ENCODE data around the gene VAMP5.
"Not testable (repeated sequence)": the region's sequence is repeated elsewhere in the genome, so short reads cannot be mapped to it uniquely, and the experiment has no call there.

VAMP5 gene, protein sequence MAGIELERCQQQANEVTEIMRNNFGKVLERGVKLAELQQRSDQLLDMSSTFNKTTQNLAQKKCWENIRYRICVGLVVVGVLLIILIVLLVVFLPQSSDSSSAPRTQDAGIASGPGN

DNA sequence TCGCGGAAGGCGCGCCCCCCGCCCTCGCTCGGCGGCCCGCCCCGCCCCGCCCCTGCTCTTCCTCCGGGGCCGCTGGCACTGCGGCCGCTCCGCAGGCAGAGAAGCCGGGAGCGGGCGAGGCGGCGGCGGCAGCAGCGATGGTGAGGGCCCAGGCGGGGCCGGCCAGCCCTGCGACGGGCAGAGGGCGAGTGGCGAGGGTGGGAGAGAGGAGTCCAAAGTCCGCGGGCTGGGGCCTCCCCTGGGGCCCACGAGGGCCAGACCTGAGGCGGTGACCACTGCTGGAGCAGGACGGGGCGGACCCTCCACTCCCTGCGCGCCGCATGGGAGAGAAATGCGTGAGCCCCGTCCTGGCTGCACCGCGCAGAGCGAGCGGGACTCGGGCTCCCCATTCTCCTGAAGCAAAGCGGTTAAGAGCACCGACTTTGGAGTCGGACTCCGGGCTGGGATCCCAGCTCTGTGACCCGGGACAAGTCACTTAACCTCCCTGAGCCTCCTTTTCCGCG, at the start of gene VAMP5:
Gene VAMP5 (plus strand): TSS at position 78 of the 503 bp plus-strand sequence. CDS start 60 bp downstream, at position 138.
- no peak for DNase-seq

DNA sequence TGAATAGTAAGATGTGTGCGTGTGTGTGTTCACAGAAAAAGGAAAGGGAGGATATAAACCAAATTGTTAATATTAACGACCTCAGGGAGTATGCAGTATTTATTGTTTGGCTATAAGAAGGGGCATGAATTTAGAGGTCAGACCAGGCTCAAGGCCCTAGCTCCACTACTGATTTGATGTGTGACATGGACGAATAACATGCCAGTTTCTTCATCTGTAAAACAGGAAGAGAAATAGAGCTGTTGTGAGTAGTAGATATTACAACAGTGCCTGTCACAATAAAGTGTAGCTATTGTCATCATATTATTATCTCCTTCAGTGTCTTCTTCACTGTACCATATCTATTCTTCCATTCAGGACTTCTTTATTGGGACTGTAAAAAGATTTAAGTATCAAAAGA, 49.4 kb upstream of the VAMP5 start:
- no peak for DNase-seq

DNA sequence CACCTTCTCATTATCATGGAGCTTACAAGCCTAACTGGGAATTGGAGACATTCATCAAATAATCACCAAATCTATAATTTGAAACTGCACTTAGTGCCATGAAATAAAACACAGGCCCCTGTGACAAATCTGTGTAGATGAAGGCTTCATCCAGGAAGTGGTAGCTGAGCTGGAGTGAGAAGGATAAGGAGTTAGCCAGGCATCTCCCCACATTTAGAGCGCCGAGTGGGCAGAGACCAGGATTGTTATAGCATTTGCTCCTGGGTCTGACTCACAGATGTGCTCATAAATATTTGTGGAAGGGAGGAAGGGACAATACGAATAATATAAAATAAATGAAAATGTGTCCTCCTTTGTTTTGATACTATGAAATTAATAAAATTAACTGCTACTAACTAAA, 47.8 kb upstream of the VAMP5 start:
- DNase-seq, result no peak

DNA sequence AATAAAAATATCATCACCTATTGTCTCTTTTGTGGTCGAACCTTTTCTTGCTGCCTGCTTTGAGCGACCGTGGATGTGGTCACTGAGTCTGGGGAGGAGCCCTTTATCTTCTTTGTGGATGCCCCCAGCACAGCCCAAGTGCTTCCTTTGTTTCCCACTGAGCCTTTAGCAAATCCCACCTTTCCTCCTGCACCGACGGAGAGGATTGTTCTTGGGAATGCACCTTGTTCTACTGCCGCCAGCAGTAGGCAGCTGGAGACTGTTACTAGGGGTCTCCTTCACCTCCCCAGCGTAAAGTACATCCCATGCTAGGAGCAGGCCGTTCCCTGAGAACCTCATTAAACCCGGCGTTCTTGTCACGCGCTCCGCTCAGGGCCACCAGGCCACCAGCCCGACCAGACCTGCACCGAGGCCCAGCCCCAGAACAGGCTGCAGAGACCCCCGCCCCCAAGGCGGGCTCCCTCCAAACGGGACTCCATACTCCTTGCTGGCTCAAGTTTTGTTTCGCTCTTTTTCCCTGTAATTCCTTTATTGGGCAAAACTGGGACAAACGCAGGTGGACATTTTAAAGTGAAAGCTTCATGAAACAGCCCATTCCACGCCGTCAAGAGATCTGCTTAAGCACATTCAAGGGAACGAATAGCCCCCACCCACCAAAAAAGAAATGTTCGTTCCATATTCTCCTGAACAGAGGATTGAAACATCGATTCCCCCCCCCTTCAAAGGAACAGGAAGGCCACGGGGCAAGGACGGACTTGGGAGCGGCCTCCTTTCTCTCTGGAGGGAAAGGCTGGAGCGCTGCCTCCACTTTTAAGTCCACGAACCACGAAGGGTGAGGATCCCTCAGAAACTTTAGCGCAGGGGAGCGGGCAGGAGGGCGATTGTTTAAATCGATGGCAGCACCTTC, 46.4 kb upstream of the VAMP5 start:
- no peak for DNase-seq

DNA sequence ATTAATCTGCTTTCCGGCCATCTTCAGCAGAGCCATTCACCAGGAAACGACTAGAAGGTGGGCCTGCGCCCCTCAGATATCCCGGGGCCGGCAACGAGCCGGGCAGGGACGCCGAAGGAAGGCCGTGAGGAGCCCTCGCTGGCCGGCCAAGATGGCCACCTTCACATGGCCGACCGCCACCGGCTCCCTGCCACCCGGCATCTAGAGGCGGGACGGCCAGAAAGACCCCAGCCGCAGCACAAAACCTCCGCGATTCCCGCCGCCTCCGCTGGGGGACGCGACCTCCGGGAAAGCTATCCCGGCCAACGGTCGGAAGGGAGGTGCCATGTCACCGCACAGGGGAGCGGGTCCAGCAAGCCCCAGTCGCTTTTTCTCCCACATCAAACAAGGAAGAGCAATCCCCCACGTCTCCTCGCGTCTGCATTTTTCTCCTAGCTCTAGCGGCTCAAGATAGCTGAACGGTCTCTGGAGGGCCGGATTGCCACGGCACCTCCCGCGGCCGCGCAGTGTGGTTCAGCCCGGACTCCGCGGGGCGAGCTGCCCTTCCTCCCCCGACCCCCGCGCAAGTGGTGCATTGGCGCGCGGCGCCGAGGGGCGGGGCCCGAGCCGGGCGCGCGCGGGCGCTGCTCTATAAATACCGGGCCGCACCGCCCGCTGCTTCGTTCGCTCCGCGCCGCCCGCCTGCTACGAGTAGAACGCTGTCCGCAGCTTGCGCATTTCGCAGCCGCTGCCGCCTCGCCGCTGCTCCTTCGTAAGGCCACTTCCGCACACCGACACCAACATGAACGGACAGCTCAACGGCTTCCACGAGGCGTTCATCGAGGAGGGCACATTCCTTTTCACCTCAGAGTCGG, 45.5 kb upstream of the VAMP5 start, which contains the start of gene MAT2A:
Gene MAT2A (plus strand): TSS at position 662 of the 854 bp plus-strand sequence. CDS start 120 bp downstream, at position 782.
- peak; percentile 64 for DNase-seq

DNA sequence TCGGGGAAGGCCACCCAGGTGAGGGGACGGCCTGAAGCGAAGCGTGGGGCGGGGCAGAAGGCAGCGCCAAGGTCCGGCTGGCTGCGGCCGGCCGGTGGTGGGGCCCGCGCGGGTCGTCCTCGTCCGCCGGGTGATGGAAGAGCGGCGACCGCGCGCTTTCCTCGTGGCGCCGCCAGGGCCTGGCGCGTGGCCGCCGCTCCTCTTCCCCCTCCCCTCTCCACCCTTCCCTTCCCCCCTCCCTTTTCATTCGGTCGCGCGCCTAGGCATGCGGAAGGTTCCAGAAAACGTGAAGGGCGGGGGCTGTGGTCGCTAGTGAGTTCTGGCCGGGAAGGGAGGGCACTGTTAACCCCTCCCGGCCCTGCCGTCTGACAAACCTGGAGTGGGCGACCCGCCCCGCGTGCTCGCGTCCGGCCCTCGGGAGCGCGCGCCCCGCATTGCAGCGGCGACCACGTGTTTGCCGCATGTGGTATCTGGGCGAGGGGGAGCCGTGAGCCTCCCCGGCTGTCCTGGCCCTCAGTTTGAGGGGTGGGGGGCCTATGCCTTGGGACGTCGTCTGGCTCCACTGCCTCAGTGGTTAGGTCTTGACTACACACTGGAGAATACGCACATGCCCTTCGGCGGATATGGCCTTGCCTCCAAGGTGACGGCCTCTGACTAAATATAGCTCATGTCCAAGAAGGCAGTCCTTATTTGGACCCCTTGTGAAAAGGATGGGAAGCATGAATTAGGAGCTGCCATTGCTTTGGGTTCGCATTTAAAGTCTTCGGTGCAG, 44.7 kb upstream of the VAMP5 start:
- DNase-seq, result no peak

DNA sequence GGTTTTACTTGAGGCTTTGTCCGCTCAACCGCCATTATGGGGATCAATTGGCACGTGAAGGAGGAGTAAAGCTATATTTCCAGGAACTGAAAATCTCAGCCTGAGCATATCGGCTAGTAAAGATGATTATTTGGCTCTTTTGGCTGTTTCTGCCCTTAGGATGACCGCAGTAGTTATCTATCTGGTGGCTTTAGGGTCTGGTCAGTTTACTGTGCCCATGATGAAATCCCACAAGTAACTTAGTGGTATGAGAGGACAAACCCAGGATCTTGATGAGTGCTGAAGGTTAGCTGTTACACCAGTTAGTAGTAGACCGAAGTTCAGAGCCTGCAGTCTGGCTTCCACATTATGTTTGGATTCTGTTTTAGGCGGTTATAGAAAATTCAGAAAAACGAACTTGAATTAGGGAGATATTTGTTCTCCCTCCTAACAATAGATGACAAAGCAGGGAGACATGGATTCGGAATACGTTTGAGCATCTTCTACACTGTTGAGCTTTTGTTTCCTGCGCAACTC, 44.0 kb upstream of the VAMP5 start:
- DNase-seq, result no peak

DNA sequence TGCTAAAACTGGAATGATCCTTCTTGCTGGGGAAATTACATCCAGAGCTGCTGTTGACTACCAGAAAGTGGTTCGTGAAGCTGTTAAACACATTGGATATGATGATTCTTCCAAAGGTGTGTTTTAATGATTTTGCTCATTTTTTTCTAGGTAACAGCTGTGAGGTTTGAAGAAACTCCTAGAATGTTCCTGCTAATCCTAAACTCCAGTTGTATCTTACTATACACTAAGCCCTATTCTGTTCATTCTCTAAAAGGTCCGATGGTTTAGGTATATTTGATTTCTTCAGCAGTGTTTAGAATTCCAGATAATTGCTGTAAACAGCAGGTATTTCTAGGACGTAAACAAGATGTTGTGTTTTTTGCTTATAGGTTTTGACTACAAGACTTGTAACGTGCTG, 43.0 kb upstream of the VAMP5 start:
- DNase-seq, result no peak

DNA sequence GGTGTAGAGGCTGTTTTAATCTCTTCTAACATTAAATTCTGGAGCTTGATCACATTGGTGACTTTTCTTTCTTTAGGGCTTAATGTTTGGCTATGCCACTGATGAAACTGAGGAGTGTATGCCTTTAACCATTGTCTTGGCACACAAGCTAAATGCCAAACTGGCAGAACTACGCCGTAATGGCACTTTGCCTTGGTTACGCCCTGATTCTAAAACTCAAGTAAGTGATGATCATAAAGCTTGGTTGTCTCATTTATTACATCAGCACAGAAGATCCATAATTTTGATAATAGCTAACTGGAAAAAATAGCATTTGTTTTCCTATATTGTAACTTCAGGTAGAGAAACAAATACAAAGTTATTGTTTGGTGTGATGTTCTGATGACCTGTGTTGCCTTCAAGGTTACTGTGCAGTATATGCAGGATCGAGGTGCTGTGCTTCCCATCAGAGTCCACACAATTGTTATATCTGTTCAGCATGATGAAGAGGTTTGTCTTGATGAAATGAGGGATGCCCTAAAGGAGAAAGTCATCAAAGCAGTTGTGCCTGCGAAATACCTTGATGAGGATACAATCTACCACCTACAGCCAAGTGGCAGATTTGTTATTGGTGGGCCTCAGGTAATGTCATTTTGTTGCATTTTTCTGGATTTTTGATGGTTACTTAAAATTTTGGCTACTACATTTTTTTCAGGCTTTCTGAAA, 42.3 kb upstream of the VAMP5 start:
- no peak for DNase-seq

DNA sequence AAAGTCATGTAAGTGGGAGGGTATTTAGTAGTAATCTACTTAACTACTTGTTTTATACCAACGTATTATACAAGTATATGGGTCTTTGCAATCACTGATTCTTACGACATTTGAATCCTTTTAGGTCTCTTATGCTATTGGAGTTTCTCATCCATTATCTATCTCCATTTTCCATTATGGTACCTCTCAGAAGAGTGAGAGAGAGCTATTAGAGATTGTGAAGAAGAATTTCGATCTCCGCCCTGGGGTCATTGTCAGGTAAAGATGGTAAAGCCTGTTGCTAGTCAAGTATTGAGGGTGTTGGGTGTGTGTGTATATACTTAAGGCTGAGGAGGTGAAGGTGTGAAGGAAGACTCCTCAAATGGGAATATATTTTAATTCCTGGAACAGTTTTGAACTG, 41.5 kb upstream of the VAMP5 start:
- no peak for DNase-seq

DNA sequence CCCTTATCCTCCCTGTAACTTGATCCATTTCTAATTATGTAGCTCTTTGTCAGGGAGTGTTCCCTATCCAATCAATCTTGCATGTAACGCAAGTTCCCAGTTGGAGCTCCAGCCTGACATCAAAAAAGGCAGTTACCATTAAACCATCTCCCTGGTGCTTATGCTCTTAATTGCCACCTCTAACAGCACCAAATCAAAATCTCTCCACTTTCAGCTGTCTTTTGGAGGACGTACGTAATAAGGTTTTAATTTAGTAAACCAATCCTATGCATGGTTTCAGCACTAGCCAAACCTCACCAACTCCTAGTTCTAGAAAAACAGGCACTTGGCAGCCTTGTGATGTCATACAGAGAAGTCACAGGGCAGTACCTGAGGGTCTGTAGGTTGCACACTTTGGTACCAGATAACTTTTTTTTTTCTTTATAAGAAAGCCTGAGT, 40.0 kb upstream of the VAMP5 start:
- DNase-seq, result not testable (repeated sequence)

DNA sequence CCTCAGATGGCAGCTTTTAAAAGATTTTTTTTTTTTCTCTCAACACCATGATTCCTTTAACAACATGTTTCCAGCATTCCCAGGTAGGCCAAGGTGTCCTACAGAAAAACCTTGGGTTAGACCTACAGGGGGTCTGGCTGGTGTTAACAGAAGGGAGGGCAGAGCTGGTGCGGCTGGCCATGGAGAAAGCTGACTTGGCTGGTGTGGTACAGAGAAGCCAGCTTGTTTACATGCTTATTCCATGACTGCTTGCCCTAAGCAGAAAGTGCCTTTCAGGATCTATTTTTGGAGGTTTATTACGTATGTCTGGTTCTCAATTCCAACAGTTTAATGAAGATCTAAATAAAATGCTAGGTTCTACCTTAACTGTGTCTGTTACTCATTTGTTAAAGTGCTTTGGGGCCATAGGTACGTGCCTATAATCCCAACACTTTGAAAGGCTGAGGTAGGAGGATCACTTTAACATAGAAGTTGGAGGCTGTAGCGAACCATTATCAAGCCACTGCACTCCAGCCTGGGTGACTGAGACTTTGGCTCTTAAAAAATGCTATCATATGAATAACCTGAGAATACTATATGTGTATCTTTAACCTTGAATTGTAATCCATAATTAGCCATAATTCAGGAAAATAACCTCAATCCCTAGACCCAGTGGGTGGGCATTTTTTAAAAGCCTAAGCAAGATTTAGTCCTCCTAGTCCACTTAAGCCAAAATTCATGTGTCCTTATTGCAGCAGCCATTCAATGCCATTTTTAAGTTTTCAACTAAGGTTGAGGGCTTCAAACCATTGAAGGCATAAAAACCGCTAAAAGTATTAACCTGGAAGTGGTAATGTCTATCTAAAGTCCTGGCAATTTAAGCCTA, 39.1 kb upstream of the VAMP5 start:
- DNase-seq, result not testable (repeated sequence)

DNA sequence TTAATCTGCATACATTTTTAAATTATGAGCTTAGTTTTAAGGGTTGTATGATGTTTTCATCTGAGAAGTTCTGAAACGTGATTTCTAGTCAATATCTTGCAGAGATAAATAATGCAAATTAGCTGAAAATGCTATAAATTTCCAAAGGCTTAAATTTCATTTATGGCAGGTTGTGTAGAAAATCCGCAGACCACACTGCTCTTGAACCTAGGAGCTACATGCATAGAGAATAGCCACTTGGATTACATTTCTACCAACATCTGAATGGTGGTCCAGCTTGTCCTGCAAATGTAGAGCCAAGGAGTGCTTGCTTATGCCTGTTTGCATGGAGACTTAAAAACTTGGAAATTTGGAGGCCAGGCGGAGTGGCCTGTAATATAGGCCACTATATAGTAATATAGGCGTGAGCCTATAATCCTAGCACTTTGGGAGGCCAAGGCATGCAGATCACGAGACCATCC, 38.4 kb upstream of the VAMP5 start:
- DNase-seq, result no peak

DNA sequence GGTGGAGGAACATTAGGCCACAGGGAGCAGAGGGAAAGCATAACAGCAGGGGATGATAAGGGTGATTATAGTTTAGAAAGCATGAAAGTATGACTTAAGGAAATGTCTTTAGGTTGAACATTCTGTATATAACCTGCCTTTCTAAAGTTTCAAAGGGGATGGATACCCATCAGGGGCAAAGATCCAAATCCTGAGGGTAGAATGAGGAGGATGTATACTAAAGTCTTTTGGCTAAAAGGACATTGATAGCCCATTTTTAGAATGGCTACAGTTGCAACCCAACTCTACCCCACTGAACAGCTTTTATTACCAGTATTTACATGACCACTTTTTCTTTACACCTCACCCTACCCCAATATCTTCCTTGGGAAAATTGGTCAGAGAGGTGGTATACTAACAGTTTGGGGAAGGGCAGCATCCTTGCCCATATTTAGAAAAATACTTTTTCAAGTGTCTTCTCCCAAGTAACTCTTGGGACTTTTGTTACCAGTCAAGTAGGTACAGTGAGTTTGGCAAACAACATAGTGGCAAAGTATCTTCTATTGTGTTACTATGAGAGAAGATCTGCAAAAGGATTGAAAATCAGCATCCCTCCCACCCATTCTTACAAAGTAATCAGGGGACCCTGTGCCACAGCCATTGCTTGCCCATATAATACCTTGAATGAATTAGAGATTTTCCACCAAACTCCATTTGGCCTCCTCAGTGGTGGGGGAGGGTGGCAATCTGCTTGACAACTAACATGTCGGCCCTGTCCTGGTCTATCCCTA, 37.0 kb upstream of the VAMP5 start:
- DNase-seq, result no peak

DNA sequence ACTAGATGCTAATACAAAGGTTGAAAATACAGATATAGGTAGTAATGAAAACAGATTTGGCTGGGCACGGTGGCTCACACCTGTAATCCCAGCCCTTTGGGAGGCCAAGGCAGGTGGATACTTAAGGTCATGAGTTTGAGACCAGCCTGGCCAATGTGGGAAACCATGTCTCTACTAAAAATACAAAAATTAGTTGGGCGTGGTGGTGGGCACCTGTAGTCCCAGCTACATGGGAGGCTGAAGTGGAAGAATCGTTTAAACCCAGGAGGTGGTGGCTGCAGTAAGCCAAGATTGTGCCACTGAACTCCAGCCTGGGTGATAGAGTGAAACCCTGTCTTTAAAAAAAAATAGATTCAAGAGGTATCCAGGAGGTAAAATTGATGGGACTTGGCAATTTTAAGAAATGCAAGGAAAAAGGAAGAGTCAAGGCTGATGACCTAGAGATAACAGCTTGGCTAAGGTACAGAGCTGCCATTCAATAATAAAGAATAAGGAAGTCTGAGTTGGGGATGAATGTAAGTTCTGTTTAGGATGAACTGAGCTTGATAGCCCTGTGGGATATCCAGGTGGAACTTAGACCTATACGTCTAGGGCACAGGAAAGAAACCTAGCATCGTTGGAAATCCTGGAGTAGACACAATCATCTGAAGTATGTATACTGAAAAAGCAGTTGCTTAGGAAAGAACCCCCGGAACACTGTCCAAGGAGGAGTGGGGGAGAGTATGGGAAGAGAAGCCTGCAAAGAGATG, 36.2 kb upstream of the VAMP5 start:
- DNase-seq, result no peak

DNA sequence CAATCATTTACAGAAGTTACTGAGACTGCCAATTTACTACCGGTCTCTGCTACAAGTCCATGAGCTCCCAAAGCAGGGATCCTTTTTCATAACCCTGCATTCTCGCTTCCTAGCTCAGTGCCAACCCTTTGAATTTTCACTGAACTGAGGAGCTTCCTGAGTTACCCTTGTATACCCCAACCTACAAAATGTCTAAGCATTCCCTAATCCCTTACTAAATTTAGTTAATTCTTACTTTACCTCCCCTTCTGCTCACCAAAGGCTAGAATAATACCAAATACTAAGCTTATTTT, 35.7 kb upstream of the VAMP5 start:
- DNase-seq, result no peak

DNA sequence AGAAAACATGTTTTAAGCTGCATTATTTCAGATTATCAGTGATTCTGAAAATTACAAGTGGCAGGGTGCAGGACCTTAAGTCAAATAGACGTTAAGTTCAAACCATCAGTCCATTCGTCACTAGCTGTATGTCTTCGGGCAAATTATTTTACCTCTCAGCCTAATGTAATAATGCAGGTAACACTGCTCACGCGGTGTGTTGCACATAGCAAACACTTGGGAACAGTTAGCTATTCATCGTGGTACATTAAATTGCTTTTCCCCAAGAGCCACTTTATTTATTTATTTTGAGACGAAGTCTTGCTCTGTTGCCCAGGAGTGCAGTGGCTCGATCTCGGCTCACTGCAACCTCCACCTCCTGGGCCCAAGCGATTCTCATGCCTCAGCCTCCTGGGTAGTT, 35.1 kb upstream of the VAMP5 start:
- no peak for DNase-seq

DNA sequence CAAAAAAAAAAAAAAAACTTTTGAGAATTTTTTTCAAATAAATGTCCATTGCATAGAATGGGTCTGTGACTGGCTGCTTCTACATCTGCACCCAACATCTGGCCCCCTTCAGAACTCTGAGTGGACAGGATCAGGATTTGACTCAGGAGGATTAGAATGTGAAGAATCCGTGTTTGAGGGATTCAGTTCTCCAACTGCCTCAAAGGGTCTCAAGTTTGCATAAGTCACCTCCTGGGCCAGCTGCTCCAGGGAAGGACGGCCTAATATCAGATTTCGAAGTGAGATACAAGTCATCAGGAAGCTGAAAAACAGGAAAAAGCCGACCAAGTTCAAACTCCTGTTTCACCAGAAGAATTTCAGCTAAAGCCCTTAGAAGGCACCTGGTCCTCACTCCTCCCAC, 34.4 kb upstream of the VAMP5 start:
- DNase-seq, result no peak

DNA sequence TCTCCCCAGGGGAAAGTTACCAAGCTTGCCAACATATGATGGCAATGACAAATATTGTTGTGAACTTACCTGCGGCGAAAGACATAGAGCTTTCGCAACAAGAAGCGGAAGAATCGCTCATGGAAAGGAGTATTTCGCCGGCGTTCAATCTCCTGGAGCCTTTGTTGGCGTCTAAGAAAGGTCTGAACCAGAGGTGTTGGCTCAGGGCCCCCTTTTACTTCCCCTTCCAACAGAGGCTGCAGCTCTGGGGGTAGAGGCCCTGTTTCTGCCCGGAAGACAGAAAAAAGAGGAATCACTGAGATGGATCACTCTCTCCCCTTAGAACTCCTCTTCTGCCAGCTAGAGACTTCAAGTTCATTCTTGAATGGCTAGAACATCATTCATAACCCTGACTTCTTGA, 33.7 kb upstream of the VAMP5 start:
- no peak for DNase-seq
